Smooth muscle cell (in vitro differentiated cells): ENCODE measurements around the gene PLEKHA7. TPM values are rescaled to one million over a fixed set of nuclear protein-coding genes. Genes with fewer than 3 reads are reported as not detected.

Experiments used
- DNase-seq: peaks from one replicate; lab custom pipeline; 2025; ENCODE audit not compliant: unreplicated experiment; lab: John Stamatoyannopoulos, UW
- H2AFZ ChIP-seq: fragments of 200-600 bp; sonication (generic); 2 replicates; pipeline ENCODE4 v1.6.0; 2016; ENCODE audit warnings: antibody characterized with exemption, low read depth, mild to moderate bottlenecking
- H3F3A ChIP-seq: fragments of 200-600 bp; sonication (generic); 2 replicates; pipeline ENCODE4 v1.6.0; 2017; ENCODE audit warnings: antibody characterized with exemption, low read depth
- H3K27ac ChIP-seq: fragments of 200-600 bp; sonication (generic); 2 replicates; pipeline ENCODE4 v1.5.1; 2016; ENCODE audit warnings: low read depth, mild to moderate bottlenecking
- H3K27me3 ChIP-seq: fragments of 200-600 bp; sonication (generic); 2 replicates; pipeline ENCODE4 v1.6.1; 2016; ENCODE audit warnings: low read depth, mild to moderate bottlenecking
- H3K36me3 ChIP-seq: fragments of 200-600 bp; sonication (generic); 2 replicates; pipeline ENCODE4 v1.5.1; 2016; ENCODE audit warnings: low read depth
- H3K4me1 ChIP-seq: fragments of 200-600 bp; sonication (generic); 2 replicates; pipeline ENCODE4 v1.5.1; 2016; ENCODE audit warnings: low read depth
- H3K4me2 ChIP-seq: fragments of 200-600 bp; sonication (generic); 2 replicates; pipeline ENCODE4 v1.6.0; 2016; ENCODE audit warnings: mild to moderate bottlenecking
- H3K4me3 ChIP-seq: fragments of 200-600 bp; sonication (generic); 2 replicates; pipeline ENCODE4 v1.5.1; 2016; ENCODE audit warnings: mild to moderate bottlenecking
- H3K79me2 ChIP-seq: fragments of 200-600 bp; sonication (generic); 2 replicates; pipeline ENCODE4 v1.6.0; 2016; ENCODE audit warnings: low read depth, mild to moderate bottlenecking
- H3K9ac ChIP-seq: fragments of 200-600 bp; sonication (generic); 2 replicates; pipeline ENCODE4 v1.6.0; 2016; ENCODE audit warnings: low read depth
- H3K9me3 ChIP-seq: fragments of 200-600 bp; sonication (generic); replicated peaks from 2 replicates; pipeline ENCODE4 v1.5.1; 2016; ENCODE audit warnings: low read depth
- H4K20me1 ChIP-seq: fragments of 200-600 bp; sonication (generic); 2 replicates; pipeline ENCODE4 v1.6.0; 2016; ENCODE audit warnings: low read depth
- CTCF ChIP-seq: fragments of 200-600 bp; sonication (generic); IDR thresholded peaks from 2 replicates; pipeline ENCODE4 v1.5.1; 2017; ENCODE audit warnings: borderline replicate concordance, mild to moderate bottlenecking, antibody characterized with exemption; ENCODE audit not compliant: insufficient read depth, poor library complexity, severe bottlenecking
- WGBS: methylation state at CpG from one replicate; pipeline ENCODE4 v1.1.7; 2016; ENCODE audit warnings: low lambda C conversion rate; 5-methylcytosine and 5-hydroxymethylcytosine counted together
- polyA plus RNA-seq: library from polyadenylated mRNA; unstranded; fragments of >200 nt; fragmentation: Nextera tagmentation; extraction: Ambion mirVana; gene quantifications from 2 replicates; pipeline ENCODE4 v1.2.1, GENCODE V29; 2016
- total RNA-seq: library from RNA; depleted of rRNA; stranded (reverse); fragments of >200 nt; gene quantifications from 2 replicates; pipeline ENCODE4 v1.2.3, GENCODE V29; 2014

The PLEKHA7 gene
- total and polyA plus RNA-seq, 2 experiments from 2014 or later, result 0.19 to 22.2 TPM

GRCh38 chr11:16780698-16781550 is 233.3 kb downstream of the PLEKHA7 start:
- H3K4me3 ChIP-seq, result no peak overlapping the region
- no peak overlapping the region for H3K9ac ChIP-seq
- H3K9me3 ChIP-seq, result no peaks in the 10 kb centered on the region
- no peak overlapping the region for H3K27ac ChIP-seq
- TF ChIP-seq CTCF, result no peak
- no peaks in the 10 kb centered on the region for H4K20me1 ChIP-seq
- no peaks in the 10 kb centered on the region for H3F3A ChIP-seq
- H3K79me2 ChIP-seq, result no peaks in the 10 kb centered on the region
- no peak overlapping the region for H2AFZ ChIP-seq
- H3K27me3 ChIP-seq, result no peaks in the 10 kb centered on the region
- no peaks in the 10 kb centered on the region for H3K36me3 ChIP-seq
- H3K4me2 ChIP-seq, result no peak overlapping the region
- DNase-seq, result no peak
- H3K4me1 ChIP-seq, result peaks cover 13% of the 10 kb centered on the region
- WGBS, result 89% methylated on average over 19 of the region's 19 CpGs

DNA sequence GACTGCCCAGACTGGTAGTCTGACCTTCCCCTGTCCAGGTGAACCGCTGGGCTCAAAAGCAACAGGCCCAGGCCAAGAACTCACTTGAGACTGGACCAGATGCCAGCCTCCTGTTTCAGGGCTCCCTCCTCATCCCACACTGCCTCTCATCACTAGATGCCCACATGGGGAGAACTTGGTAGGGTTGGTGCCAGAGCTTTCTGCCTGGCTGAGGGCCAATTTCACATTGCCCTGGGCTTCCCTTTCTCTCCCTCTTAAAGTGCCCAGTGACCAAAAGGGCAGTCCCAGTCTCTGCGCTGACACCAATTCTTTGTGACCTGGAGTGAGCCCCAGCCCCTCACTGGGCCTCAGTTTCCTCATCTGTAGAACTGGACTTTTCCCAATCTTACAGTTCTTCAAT is 234.1 kb downstream of the PLEKHA7 start:
- Histone ChIP-seq H3K36me3 (no peaks in the 10 kb centered on the region), H4K20me1 (no peaks in the 10 kb centered on the region), H3K79me2 (no peaks in the 10 kb centered on the region), H3K4me1 (peaks cover 10% of the 10 kb centered on the region), H3K4me2 (no peak overlapping the region), H3K27ac (no peak overlapping the region), H3K4me3 (no peak overlapping the region), H2AFZ (no peak overlapping the region), H3K9ac (no peak overlapping the region), H3K9me3 (no peaks in the 10 kb centered on the region), H3F3A (no peaks in the 10 kb centered on the region), H3K27me3 (no peaks in the 10 kb centered on the region)
- TF ChIP-seq CTCF, result no peak
- DNase-seq, result no peak
- WGBS, result 100% methylated on average over 2 of the region's 2 CpGs

DNA sequence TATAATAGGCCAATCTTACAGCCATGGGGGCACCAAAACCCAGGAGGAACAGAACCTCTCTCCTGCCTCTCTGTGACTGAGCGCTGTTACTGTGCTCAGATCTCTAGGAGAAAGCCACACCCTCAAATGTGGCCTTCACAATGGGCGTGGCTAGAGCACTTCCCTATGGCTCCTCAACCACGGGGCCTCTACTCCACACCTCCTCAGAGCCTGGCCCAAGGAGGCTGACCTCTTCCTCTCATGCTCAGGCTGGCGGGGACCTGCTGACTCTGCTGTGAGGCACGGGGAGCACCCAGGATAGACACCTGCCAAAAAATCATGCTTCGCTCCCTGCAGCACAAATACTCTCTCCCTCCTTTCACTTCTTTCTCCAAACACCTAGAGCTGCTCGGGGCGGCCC is 234.8 kb downstream of the PLEKHA7 start:
- no peak for TF ChIP-seq CTCF
- no peak for DNase-seq
- no peak overlapping the region for H3K9ac ChIP-seq
- H3K36me3 ChIP-seq, result no peaks in the 10 kb centered on the region
- H3K27me3 ChIP-seq, result no peaks in the 10 kb centered on the region
- no peaks in the 10 kb centered on the region for H3K9me3 ChIP-seq
- WGBS, result 82% methylated on average over 8 of the region's 8 CpGs
- H3K27ac ChIP-seq, result no peak overlapping the region
- H2AFZ ChIP-seq, result no peak overlapping the region
- H3K4me3 ChIP-seq, result no peak overlapping the region
- no peak overlapping the region for H3K4me2 ChIP-seq
- no peaks in the 10 kb centered on the region for H3F3A ChIP-seq
- no peaks in the 10 kb centered on the region for H3K79me2 ChIP-seq
- peaks cover 3% of the 10 kb centered on the region for H3K4me1 ChIP-seq
- H4K20me1 ChIP-seq, result no peaks in the 10 kb centered on the region

- Histone ChIP-seq H3K4me3 (no peak overlapping the region), H4K20me1 (no peaks in the 10 kb centered on the region), H3K79me2 (no peaks in the 10 kb centered on the region), H3K27me3 (no peaks in the 10 kb centered on the region), H3K4me1 (no peaks in the 10 kb centered on the region), H3K4me2 (no peak overlapping the region), H3K9ac (no peak overlapping the region), H3F3A (no peaks in the 10 kb centered on the region), H3K36me3 (no peaks in the 10 kb centered on the region), H3K27ac (no peak overlapping the region), H3K9me3 (no peaks in the 10 kb centered on the region), H2AFZ (no peak overlapping the region)
- no peak for DNase-seq
- 96% methylated on average over 8 of the region's 8 CpGs for WGBS
- no peak for TF ChIP-seq CTCF
These were observed 235.3 kb downstream of the PLEKHA7 start for GRCh38 chr11:16778876-16779275.
